Left renal pelvis (tissue), 4 donors: ENCODE data around the gene CDO1. TPM values are rescaled to one million over a fixed set of nuclear protein-coding genes. Genes with fewer than 3 reads are reported as not detected.
A peak's percentile ranks its signal among the peaks of the same experiment; 100 is the strongest.

ENCODE experiments used
- DNase-seq, 4 donors: peaks; one replicate each; pipeline ENCODE4 v3.0.0-alpha.2; 2013; ENCODE audit warnings: low read depth in 4 of 4, low spot score in 3 of 4
- polyA plus RNA-seq, 4 donors: library from polyadenylated mRNA; unstranded; fragments of 120-200 nt; gene quantifications; one replicate each; pipeline ENCODE4 v1.2.1, GENCODE V29; 2013; ENCODE audit not compliant: insufficient read length in 4 of 4

CDO1 gene
- polyA plus RNA-seq, 4 donors, result 16.2 to 51.3 (median 29.3) TPM

DNA sequence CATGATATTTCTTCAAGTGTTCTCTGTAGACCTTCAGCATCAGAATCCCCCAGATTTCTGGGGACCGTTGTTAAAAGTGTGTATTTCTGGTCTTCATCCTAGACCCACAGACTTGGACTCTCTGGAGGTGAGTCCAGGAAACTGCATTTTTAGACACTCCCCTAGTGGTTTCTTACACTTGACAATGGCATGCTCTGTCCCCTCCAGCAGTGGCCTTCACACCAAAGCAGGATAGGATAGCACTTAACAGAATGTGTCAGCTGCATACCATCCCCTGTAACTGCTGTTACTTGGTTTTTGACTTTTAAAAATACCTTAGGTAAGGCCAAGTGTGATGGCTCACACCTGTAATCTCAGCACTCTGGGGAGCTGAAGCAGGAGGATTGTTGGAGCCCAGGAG lies 20.8 kb downstream of the CDO1 start:
- DNase-seq, result no peak

DNA sequence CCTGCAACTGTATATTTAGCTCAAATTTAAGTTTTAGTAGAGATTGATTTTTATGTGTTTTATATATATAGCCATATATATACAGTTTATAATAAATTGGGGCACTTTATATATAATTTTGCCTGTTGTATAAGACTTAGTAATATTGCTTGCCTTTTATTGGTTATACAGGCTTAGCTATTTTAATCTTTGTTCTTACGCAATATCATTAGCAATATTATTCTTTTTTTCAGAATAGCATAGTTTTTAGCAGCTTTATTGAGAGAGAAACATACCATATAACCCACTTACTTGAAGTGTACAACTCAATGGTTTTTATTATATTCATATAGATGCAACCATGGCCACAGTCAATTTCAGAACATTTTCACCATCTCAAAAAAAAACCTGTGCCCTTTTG lies 28.0 kb downstream of the CDO1 start:
- DNase-seq, result no peak

DNA sequence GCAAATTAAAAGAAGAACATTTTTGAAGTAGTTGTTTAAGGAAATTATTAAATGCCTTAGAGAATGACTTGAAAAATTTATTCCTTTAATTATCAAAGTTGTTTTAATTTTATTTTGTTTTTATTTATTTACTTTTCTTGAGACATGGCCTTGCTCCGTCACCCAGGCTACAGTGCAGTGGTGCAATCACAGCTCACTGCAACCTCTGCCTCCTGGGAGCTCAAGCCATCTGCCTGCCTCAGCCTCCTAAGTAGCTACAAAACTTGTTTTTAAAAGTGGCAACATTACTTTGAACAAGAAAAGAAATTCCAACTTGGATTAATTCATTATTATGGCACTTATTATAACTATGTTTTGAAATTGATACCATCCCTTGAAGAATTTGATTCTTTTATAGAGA lies 29.0 kb downstream of the CDO1 start:
- DNase-seq, result no peak

DNA sequence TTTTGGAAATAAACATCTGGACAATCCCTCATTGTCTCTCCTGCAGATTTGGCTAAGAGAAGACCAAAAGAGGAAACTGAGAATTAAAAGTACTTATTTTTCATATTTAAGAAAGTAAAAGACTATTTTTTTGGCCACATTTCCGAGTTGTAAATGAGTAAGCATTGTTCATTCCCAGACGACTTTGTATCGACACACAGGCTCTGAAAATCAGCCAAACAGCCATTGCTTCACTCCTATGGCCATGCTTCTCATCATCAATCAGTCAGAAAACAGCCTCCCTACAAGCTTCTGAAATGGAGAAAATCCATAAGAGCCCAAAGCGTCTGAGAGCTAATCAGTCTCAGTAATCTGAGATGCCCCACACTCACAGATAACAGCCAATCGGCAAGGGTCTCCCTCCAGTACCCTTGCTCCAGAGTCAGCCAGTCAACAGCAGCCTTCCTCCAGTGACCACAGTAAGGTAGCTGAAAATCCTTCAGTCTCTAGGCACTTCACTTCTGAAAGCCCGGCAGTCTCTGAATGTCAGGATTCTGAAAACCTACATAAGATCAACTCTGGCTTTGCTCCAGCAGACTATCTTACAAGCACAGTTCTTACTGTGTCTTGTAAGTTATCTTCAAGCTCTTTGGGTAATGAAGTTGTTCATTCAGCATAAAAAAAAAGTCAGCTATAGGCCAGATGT lies 30.9 kb downstream of the CDO1 start:
- DNase-seq, result peak in 1 of 4 donors; percentile 22

DNA sequence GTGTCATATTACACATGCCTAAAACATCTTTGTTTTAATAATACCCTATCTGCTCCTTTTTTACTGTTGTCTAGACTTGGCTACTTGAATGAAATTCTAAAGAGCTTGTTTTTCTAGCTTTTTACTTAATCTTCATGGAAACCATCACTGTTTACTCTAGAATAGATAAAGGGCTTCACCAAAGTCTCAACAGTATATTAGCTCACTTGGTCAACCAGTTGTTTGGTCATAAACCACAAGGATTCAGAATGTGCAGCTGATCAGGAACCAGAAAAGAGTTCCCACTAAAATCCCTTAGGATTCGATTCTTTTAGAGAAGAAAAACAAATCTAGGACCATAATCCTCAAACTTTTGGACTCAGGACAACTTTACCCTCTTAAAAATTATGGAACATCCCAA lies 38.0 kb downstream of the CDO1 start:
- DNase-seq, result no peak

DNA sequence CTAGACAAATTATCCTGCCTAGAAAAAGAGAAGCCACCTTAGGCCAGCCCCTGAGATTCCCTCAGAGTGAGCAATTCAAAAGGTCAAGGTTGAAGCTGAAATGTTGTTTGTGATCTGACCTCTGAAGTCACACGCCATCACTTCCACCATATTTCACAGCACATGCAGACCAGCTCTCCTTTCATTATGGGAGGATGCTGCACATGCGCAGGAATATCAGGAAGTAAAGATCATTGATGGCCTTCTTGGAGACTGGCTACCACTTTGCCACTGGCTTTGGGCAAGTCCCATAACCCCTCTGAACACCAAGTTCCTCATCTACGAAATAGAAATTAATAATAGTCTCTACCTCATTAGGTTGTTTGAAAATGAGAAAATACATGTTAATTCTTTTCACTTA lies 39.5 kb downstream of the CDO1 start:
- no peak for DNase-seq

DNA sequence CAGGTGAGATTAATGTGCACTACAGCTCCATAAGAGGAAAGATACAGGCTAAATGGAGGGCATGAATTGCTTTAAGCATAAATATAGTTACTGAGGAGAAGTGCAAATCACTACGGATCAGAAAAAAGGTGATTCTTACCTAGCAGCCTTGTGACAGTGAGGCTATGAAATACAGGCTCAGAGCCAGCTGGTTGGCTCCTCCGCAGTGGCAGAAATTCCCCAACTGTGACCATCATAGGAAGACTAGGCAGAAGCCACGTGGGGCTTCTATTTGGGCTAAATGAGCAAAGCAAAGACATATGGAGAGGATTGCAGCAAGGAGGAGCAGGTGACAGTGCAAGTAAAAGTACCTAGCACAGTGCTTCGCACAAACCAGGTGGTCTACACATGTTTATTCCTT lies 40.5 kb downstream of the CDO1 start:
- no peak for DNase-seq

DNA sequence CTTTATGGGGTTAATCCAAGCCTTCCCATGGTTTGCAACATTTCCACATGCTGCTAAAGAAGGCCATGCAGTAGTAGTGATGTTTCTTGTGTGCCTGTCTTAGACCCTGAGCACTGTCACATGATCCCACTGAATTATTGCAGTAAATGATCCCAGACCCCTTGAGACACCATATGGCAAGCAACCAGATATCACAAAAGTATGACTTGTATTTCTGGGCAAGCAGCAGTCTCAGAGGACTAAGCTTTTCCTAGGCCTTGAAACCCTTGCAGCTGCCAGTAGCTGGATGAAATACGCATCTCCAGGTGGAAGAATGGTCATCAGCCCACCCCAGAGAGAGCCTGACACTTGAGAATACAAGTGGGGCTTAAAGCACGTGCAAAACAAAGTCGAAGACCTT lies 41.8 kb downstream of the CDO1 start:
- no peak for DNase-seq

DNA sequence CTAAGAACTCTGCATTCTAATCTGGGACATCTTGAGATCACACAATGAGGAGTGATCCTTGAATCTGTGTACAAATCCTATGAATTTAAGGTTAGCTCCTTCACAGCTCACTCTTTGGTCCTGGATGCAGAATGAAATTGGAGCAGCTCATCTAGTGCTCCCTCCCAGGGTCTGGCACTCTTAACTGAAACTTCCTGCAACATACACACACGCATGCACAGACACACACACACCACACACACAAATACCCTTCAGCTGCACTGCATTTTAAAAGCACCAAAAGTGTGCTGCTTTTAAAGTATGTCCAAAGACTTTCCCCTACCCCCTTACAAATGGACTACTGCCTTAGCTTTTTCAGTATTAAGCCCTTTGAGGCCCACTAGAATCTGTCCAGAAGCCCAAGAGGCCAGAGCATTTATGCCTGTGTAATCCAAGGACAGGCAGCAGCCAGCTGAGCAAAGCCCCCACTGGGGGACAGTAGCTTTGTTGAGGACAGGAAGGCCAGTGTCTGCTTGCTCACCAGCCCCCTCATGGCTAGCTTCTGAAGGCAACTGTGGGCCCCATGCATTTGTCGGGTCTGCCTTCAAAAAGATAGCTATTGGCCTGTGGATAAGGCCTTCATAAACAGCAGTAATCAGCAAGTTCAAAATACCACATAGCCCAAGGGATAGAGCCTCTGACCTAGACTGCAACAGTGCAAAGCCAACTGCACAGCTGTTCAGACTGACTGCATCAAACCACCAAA lies 43.6 kb downstream of the CDO1 start:
- DNase-seq, result no peak

DNA sequence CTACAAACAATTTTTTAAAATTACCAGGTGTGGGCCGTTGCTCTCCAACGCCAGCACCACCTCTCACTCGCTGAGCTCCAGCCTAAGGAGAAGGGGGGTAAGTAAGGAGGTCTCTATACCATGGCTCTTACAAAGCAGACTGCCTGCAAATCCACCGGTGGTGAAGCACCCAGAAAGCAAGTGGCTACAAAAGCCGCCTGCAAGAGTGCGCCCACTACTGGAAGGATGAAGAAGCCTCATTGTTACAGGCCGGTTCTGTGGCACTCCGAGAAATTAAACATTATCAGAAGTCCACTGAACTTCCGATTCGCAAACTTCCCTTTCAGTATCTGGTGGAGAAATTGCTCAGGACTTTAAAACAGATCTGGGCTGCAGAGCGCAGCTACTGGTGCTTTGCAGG lies 46.0 kb downstream of the CDO1 start:
- DNase-seq, result no peak

DNA sequence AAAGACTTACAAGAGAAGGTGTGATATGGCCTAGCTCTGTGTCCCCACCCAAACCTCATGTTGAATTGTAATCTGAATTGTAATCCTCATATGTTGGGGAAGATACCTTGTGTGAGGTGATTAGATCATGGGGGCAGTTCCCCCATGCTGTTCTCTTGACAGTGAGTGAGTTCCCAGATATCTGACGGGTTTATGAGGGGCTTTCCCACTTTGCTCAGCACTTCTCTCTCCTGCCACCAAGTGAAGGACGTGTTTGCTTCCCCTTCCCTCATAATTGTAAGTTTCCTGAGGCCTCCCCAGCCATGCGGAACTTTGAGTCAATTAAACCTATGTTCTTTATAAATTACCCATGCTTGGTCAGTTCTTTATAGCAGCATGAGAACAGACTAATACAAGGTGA lies 49.0 kb downstream of the CDO1 start:
- no peak for DNase-seq

DNA sequence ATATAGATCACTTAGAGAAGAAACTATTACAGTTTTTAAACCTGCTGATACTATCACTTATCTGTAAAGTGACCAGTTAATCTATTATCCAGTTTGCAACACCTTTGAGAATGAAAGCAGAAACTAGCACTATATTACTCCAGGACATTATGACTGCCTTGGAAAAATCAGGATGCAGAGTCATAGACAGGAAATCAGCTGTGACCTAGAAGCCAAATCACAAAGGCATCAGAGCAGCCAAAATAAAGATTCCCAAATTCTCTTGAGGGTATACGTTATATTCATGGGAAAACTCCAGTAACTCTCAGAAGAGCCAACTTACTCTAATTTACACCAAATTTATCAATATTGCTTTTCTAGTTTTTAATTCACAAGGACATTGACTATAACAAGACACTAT lies 49.9 kb downstream of the CDO1 start:
- no peak for DNase-seq

DNA sequence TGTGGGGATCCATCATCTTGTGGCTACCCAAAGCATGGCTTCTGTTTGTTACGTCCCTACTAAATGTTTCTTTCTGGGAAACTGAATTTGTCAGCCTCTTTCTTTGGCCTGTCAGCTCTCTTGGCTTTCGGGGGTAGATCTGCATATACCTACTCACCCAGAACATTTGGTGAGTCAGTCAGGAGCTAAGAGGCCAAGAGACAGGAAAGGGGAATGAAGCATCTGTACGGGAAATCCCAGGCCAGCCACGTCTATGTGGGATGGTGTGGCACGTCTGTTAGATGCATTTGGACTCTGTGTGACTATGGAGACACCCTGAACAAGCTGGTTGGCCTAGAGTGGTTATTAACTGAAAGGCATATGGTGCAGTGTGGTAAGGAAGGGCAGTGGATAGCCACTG lies 58.1 kb downstream of the CDO1 start:
- no peak for DNase-seq

DNA sequence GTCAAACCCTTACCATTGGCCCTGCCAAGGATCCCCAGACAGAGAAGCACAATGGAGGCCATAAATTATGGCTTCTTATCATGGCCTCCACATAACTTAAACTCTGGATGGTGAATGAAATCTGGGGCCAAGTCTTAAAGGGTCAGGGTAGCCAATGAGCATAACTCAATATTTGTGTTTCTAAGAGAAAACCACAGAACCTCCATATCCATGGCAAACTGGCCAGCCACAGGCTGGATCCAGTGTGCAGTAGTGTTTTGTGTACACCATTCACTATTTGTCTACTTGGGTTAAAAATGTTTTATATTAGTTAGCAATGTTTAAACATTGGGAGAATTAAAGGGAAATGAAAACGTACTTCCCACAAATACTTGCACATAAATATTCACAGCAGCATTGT lies 60.8 kb downstream of the CDO1 start:
- DNase-seq, result no peak

Other genes with a start within 250 kb of the CDO1 start
- 1 to 10 TPM; 1.7 to 8.0 (median 2.7) TPM for gene TICAM2, start 214.2 kb downstream of the CDO1 start, polyA plus RNA-seq
- gene TMED7, start 190.6 kb downstream of the CDO1 start, polyA plus RNA-seq, result 100 to 1,000 TPM in 2 of 4 donors, 10 to 100 TPM in 2; 92.3 to 127 (median 102) TPM
- gene ATG12, start 24.9 kb upstream of the CDO1 start, polyA plus RNA-seq, result 10 to 100 TPM; 54.0 to 71.7 (median 58.6) TPM
- 100 to 1,000 TPM; 111 to 231 (median 142) TPM for gene AP3S1, start 25.3 kb upstream of the CDO1 start, polyA plus RNA-seq
- 10 to 100 TPM in 1 of 4 donors, 1 to 10 TPM in 2, under 1 TPM in 1; 0.79 to 13.6 (median 1.1) TPM for gene LVRN, start 145.8 kb upstream of the CDO1 start, polyA plus RNA-seq
- gene ARL14EPL, start 215.8 kb upstream of the CDO1 start, polyA plus RNA-seq, result not detected